ENCODE data around the gene SIGLEC8. TPM values are rescaled to one million over a fixed set of nuclear protein-coding genes. Genes with fewer than 3 reads are reported as not detected.

Gene SIGLEC8
- total RNA-seq, 6 experiments from 2014 or later: not detected

- TF ChIP-seq CTCF (IDR thresholded peaks at IDR 0.05): no peak
- H3K27me3 Mint-ChIP-seq (ENCODE audit: insufficient read depth): no peaks in the 10 kb centered on the region; the same call in 1 of the 2 replicates
- no peak overlapping the region for H3K27ac Mint-ChIP-seq
- peaks cover 33% of the 10 kb centered on the region for H3K9me3 Mint-ChIP-seq
- no peak overlapping the region for H3K4me3 Mint-ChIP-seq
- peaks cover 5% of the 10 kb centered on the region; the same call in 1 of the 2 replicates for H3K36me3 Mint-ChIP-seq (ENCODE audit: low read depth)
- H3K4me1 Mint-ChIP-seq (ENCODE audit: low read depth): no peaks in the 10 kb centered on the region
- DNase-seq: no peak
Measured at GRCh38 chr19:51490676-51491075, 32.4 kb upstream of the SIGLEC8 start.

GRCh38 chr19:51489113-51489512, 30.9 kb upstream of the SIGLEC8 start:
- Mint-ChIP-seq H3K9me3 (peaks cover 33% of the 10 kb centered on the region), H3K4me1 (ENCODE audit: low read depth) (no peaks in the 10 kb centered on the region), H3K36me3 (ENCODE audit: low read depth) (no peaks in the 10 kb centered on the region), H3K27ac (no peak overlapping the region), H3K27me3 (ENCODE audit: insufficient read depth) (no peaks in the 10 kb centered on the region; the same call in none of the 2 replicates), H3K4me3 (no peak overlapping the region)
- TF ChIP-seq CTCF (IDR thresholded peaks at IDR 0.05): no peak
- no peak for DNase-seq

DNA sequence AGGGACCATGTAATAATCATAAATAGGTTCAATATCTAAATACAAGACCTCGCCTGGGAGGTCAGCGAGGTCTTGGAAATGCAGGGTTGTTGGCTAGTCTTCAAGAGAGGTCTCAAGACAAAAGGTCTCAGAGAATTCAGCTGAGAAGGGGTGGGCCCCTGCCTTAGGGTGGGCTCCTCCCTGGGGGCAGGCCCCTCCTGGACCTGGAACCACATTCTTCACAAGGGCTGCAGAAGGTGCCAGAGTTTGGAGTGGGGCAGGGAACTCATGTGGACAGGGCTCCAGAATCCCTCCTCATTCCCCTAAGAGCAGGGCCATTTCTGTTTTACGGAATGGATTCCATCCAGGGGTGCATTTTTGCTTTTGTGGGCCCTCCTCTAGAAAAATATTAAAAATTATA, 30.2 kb upstream of the SIGLEC8 start:
- no peak overlapping the region for H3K27ac Mint-ChIP-seq
- H3K4me1 Mint-ChIP-seq (ENCODE audit: low read depth): no peaks in the 10 kb centered on the region
- H3K4me3 Mint-ChIP-seq: no peak overlapping the region
- H3K9me3 Mint-ChIP-seq: peaks cover 27% of the 10 kb centered on the region
- TF ChIP-seq CTCF (IDR thresholded peaks at IDR 0.05): no peak
- DNase-seq: no peak
- no peaks in the 10 kb centered on the region; the same call in none of the 2 replicates for H3K27me3 Mint-ChIP-seq (ENCODE audit: insufficient read depth)
- no peaks in the 10 kb centered on the region for H3K36me3 Mint-ChIP-seq (ENCODE audit: low read depth)

DNA sequence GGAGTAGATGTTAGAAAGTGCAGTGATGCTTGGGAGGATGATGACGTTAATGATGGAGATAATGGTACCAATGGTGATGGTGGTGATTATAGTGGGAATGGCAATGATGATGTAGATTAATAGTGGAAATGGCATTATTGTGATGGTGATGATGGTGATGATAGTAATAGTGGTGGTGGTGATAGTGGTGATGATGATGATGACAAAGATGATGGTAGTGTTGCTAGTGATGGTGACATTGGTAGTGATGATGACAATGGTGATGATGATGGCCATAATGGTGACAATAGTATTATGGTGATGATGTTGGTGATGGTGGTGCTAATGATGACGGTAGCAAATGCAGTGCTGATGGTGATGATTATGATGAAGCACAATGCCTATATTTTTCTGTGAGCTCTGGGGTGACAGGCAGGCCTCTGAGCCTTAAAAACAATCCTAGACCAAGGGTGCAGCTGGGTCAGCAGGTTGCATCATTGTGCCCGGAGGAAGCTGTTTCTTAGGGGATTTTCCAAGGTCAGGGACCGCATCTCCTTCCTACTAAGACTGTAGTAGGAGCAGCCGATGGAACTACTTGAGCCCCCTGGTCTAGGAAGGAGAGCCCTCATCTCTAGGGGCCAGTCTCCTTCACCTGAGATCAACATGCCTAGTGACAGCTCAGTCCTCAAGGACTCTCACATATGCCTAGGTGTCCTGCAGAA, 27.9 kb upstream of the SIGLEC8 start:
- DNase-seq: no peak
- Mint-ChIP-seq H3K9me3 (peaks cover 15% of the 10 kb centered on the region), H3K4me3 (no peak overlapping the region), H3K36me3 (ENCODE audit: low read depth) (no peaks in the 10 kb centered on the region), H3K27me3 (ENCODE audit: insufficient read depth) (peaks cover 1% of the 10 kb centered on the region), H3K4me1 (ENCODE audit: low read depth) (no peaks in the 10 kb centered on the region), H3K27ac (no peak overlapping the region)
- no peak for TF ChIP-seq CTCF (IDR thresholded peaks at IDR 0.05)

DNA sequence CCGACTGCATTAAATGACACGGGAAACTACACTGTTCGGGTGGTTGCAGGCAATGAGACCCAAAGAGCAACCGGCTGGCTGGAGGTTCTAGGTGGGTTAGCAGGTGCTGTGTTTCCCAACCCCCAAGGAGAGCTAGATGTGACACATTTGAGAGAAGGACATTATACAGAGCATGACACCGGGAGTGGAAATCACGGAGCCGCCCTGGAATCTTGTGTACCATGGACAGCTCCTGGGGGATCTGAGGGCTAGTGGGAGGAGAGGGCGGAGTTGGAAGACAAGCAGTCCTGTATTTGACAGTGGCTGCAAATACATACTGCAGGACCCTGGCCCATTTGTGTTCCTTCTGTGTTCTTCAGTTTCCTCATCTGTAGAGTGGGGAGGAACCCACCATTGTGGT, 22.3 kb upstream of the SIGLEC8 start:
- Mint-ChIP-seq H3K27ac (no peak overlapping the region), H3K4me1 (ENCODE audit: low read depth) (no peaks in the 10 kb centered on the region), H3K4me3 (no peak overlapping the region), H3K27me3 (ENCODE audit: insufficient read depth) (peaks cover 6% of the 10 kb centered on the region), H3K36me3 (ENCODE audit: low read depth) (no peaks in the 10 kb centered on the region), H3K9me3 (peaks cover 26% of the 10 kb centered on the region)
- no peak for TF ChIP-seq CTCF (IDR thresholded peaks at IDR 0.05)
- no peak for DNase-seq
